Measurements from ENCODE around the gene SLC22A23.

The SLC22A23 gene

GRCh38 chr6:3466488-3467219 lies 9.8 kb upstream of the SLC22A23 start:
- Histone ChIP-seq H4K20me1 (ENCODE audit: insufficient read depth, low read length) (no peaks in the 10 kb centered on the region), H3K27me3 (ENCODE audit: insufficient read depth, low read length, poor library complexity) (peaks cover 4% of the 10 kb centered on the region), H2AFZ (ENCODE audit: low read depth, low read length) (no peak overlapping the region), H3K4me2 (ENCODE audit: insufficient read depth, low read length) (no peak overlapping the region), H3K27ac (ENCODE audit: low read length) (no peak overlapping the region), H3K9ac (ENCODE audit: low read depth, low read length) (no peak overlapping the region), H3K4me3 (ENCODE audit: low read depth in 1 of 2, low read length in 2 of 2) (no peak overlapping the region), H3K9me3 (ENCODE audit: insufficient read depth, low read length, severe bottlenecking) (no peaks in the 10 kb centered on the region), H3K36me3 (ENCODE audit: insufficient read depth, low read length) (no peaks in the 10 kb centered on the region), H3K79me2 (ENCODE audit: insufficient read depth, low read length) (no peaks in the 10 kb centered on the region), H3K4me1 (ENCODE audit: insufficient read depth, low read length) (no peaks in the 10 kb centered on the region)
- no peak for ATAC-seq (ENCODE audit: insufficient read depth, low read depth)
- DNase-seq = no peak
- no peak for TF ChIP-seq CTCF (IDR thresholded peaks at IDR 0.05; ENCODE audit: borderline replicate concordance, extremely low read depth, low read length, poor library complexity, severe bottlenecking)
- no peak for TF ChIP-seq EZH2 (IDR thresholded peaks at IDR 0.05; ENCODE audit: borderline replicate concordance, low read depth, low read length, severe bottlenecking)

GRCh38 chr6:3460253-3460652 lies 3.4 kb upstream of the SLC22A23 start:
- ATAC-seq (ENCODE audit: insufficient read depth, low read depth) (no peak), DNase-seq (no peak)
- Histone ChIP-seq H3K79me2 (ENCODE audit: insufficient read depth, low read length) (no peaks in the 10 kb centered on the region), H3K27me3 (ENCODE audit: insufficient read depth, low read length, poor library complexity) (peaks cover 41% of the 10 kb centered on the region), H4K20me1 (ENCODE audit: insufficient read depth, low read length) (peaks cover 9% of the 10 kb centered on the region), H3K4me3 (ENCODE audit: low read depth in 1 of 2, low read length in 2 of 2) (no peak overlapping the region), H3K9ac (ENCODE audit: low read depth, low read length) (no peak overlapping the region), H3K36me3 (ENCODE audit: insufficient read depth, low read length) (no peaks in the 10 kb centered on the region), H3K27ac (ENCODE audit: low read length) (no peak overlapping the region), H3K4me1 (ENCODE audit: insufficient read depth, low read length) (peaks cover 8% of the 10 kb centered on the region; the same call in 1 of the 2 replicates), H2AFZ (ENCODE audit: low read depth, low read length) (no peak overlapping the region), H3K4me2 (ENCODE audit: insufficient read depth, low read length) (no peak overlapping the region), H3K9me3 (ENCODE audit: insufficient read depth, low read length, severe bottlenecking) (no peaks in the 10 kb centered on the region)
- TF ChIP-seq EZH2 (IDR thresholded peaks at IDR 0.05; ENCODE audit: borderline replicate concordance, low read depth, low read length, severe bottlenecking) = no peak
- no peak for TF ChIP-seq CTCF (IDR thresholded peaks at IDR 0.05; ENCODE audit: borderline replicate concordance, extremely low read depth, low read length, poor library complexity, severe bottlenecking)

- Histone ChIP-seq H3K27me3 (ENCODE audit: insufficient read depth, low read length, poor library complexity) (peaks cover 53% of the 10 kb centered on the region), H3K4me2 (ENCODE audit: insufficient read depth, low read length) (no peak overlapping the region), H3K9me3 (ENCODE audit: insufficient read depth, low read length, severe bottlenecking) (no peaks in the 10 kb centered on the region), H3K4me1 (ENCODE audit: insufficient read depth, low read length) (peaks cover 8% of the 10 kb centered on the region; the same call in 1 of the 2 replicates), H3K27ac (ENCODE audit: low read length) (no peak overlapping the region), H2AFZ (ENCODE audit: low read depth, low read length) (no peak overlapping the region), H3K9ac (ENCODE audit: low read depth, low read length) (no peak overlapping the region), H4K20me1 (ENCODE audit: insufficient read depth, low read length) (peaks cover 11% of the 10 kb centered on the region), H3K36me3 (ENCODE audit: insufficient read depth, low read length) (no peaks in the 10 kb centered on the region), H3K79me2 (ENCODE audit: insufficient read depth, low read length) (no peaks in the 10 kb centered on the region), H3K4me3 (ENCODE audit: low read depth in 1 of 2, low read length in 2 of 2) (no peak overlapping the region)
- TF ChIP-seq EZH2 (IDR thresholded peaks at IDR 0.05; ENCODE audit: borderline replicate concordance, low read depth, low read length, severe bottlenecking) = peak; percentile 55
- TF ChIP-seq CTCF (IDR thresholded peaks at IDR 0.05; ENCODE audit: borderline replicate concordance, extremely low read depth, low read length, poor library complexity, severe bottlenecking) = no peak
- ATAC-seq (ENCODE audit: insufficient read depth, low read depth) (no peak), DNase-seq (no peak)
These were observed 2.0 kb upstream of the SLC22A23 start for GRCh38 chr6:3458706-3459421.

All from DND-41 (cell line).